ENCODE results near the gene MAP7.
"Not testable (repeated sequence)": the region's sequence is repeated elsewhere in the genome, so short reads cannot be mapped to it uniquely, and the experiment has no call there.

The MAP7 gene

DNA sequence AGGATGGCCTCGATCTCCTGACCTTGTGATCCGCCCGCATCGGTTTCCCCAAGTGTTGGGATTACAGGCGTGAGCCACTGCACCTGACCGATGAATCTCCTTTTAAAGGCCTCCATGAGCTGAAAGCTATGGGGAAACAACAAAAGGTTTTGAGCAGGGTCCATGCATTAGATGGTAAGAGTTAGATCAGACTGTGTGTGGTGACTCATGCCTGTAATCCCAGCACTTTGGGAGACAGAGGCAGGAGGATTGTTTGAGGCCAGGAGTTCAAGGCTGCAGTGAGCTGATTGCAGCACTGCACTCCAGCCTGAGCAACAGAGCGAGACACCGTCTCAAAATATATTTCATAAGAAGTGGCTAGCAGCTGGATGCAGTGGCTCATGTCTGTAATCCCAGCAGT lies 219.6 kb downstream of the MAP7 start:
- no peak for DNase-seq

DNA sequence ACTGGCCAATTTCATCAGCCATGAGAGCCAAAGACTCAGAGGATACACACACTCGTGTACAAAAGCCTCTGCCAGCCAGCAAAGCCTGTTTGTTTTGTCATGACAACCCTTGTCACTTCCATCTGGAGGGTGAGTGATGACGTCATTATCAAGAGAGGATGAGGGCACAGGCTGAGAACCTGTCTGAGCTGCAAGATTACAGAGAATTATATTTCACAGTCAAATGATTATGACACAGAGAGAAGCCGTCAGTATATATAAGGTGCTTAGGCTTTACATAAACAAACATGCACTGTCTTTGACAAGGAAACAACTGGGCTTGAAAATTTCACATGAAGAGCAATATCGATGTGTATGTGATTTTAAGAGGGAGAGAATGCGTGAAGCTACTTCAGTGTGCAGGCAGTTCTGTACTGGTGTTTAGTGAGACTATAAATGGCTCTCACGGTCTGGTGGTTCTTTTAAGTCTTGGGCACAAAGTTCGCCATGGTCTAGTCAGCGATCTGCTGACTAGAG lies 224.1 kb downstream of the MAP7 start:
- DNase-seq: no peak

DNA sequence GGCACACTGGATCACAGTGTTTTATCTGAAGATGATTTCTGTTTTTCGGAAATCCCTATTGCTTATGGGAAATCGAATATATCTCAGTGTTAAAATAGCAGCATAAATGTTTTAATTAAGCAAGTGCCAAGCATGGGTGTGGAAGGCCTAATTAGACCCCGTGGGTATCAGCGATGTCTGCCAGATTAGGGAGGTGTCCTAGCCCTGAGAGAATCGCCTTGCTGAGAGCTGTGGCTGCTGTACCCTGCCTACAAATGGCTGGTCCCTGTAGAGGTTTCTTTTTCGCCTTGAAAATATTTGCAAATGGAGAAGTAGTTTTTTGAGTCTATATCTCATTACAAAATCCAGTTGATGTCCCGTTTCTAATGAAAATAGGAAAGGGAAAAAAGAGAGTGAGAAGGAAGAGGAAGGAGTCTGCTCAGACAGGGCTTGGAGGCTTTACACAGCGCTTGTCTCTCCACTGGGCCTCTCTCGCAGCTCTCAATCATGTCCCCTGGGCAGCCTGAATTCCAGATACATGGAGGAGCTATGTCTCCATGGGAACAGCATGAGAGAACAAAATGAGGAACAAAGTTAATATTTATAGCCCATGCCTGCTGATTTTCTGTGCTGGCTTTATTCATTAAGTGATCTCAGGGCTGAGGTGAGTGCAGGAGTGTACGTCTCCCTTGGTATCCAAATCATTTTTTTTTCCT lies 225.4 kb downstream of the MAP7 start:
- no peak for DNase-seq

DNA sequence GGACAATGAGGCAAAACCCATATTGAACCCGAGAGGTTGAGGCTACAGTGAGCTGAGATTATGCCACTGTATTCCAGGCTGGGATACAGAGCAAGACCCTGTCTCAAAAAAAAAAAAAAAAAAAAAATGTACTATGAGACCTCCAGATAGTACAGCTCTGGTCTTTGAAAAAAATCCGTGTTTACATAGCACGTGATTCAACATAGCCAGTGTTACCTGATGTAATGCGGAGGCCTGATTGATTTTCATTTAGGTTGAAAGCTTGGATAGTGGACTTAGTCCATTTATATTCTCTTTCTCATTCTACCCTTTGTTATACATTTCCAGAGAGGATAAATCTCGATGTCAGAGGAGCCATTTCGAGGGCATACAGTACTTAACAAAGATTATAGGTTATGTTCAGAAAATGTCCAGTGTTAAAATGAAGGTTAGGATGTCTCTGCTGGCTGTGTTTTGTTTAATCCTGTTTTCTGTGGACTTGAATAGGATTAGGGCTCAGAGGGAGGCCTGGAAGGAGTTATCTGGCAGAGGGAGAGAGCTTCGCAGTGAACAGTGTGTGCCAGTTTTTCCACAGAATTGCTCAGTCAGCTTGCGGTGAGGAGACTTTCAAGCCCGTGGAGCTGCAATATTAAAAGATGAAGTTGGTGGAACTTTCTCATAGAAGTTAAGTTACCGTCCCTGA lies 226.7 kb downstream of the MAP7 start:
- no peak for DNase-seq

DNA sequence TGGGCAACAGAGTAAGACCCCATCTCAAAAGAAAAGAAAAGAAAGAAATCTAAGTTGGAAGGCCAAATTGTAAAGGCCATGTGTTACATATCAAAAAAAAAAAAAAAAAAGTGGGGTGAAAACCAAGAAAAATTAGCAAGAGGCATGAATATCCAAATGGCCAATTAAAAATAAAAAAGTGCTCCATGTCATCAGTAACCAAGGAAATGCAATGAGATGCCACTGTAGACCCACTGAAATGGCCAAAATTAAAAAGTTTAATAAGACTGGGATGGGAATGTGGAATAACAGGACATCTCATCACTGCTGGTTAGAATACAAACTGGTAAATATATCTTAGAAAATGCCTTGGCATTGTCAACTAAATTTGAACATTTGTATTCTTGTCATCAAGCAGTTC lies 230.5 kb downstream of the MAP7 start:
- no peak for DNase-seq

DNA sequence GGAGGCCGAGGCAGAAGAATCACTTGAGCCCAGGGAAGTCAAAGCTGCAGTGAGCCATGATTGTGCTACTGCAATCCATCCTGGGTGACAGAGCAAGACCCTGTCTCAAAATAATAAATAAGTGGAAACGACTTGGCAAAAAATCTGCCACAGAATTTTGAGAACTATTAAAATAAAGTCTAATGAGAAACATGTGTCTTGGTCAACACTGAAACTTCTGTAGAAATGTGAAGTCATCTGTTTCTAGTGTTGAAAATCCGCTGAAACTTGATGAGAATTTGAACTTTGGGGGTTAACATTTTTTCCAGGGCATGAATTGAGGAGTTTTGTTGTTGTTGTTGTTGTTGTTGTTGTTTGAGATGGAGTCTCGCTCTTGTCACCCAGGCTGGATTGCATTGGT lies 231.5 kb downstream of the MAP7 start:
- no peak for DNase-seq

DNA sequence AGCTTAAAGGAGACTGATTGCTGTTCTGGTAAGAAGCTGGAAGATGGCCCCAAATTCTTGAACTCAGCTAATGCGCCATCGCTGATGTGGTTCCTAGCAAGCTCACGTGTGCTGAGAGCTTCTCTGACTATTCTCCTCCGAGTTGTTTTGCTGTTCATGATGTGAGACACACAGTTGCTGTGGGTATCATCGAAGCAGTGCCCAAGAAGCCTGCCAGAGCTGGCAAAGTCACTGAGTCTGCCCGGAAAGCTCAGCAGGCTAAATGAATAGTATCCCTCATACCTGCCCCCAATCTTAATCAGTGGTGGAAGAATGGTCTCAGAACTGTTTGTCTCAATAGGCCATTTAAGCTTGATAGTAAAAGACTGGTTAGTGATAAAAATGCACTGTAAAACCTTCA lies 232.3 kb downstream of the MAP7 start:
- no peak for DNase-seq

DNA sequence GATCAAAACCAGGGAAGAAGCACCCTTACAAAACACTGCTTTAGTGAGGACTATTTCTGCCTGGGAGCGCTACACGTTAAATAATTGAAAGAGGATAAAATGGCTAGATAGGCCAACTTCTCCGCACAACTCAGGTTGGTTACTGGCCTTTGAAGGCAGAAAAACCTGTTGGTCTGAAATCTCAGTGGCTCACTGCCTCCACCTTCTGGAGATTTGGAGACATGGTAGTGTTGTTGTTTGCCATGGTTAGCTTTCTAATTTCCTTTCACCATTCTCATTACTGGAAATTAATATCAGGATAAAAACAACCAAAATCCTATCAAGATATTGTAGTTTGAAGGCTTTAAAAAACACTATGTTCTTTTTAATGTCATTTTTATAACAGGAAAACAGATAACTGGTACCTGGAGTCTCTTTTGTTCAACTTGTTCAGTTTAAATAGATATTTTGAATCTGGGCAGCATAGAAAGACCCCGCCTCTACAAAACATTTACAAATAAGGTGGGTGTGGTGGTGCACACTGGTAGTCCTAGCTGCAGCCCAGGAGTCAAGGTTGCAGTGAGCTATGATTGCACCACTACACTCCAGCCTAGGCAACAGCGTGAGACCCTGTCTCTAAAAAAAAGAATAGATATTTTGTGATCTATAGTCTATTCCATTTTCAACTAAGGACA lies 233.1 kb downstream of the MAP7 start:
- peak; percentile 57 for DNase-seq

DNA sequence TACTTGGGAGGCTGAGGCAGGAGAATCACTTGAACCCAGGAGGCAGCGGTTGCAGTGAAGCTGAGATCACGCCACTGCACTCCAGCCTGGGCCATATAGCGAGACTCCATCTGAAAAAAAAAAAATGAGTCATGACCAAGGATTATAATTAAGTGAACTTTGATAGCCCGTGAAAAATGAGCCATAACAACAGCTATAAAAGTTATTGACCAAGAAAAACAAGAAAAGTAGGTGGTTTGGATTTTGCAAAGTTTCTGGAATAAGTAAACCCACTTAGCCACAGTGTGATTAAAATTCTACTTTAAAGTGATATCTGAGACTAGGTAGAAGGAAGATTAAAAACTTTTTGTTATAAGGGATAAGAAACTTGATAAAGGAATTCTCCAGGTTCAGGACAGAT lies 234.6 kb downstream of the MAP7 start:
- no peak for DNase-seq

DNA sequence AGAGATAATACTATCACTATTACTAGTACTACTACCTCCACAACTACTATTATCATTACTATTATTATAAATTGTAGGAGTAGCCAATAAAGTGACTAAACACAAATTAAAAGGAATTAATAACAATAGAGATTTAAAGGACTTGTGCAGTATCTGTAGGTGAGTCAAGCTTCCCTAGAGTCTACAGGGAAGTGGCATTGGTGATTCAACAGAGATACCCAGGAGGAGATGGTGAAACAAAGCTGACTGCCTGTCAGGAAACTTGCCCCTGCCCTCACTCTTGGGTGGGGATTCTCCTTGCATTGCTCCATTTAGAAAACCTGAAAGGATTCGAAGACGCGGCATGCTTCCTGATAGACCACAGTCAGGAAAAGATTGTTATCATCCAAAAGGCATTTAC lies 237.2 kb downstream of the MAP7 start:
- DNase-seq: no peak

DNA sequence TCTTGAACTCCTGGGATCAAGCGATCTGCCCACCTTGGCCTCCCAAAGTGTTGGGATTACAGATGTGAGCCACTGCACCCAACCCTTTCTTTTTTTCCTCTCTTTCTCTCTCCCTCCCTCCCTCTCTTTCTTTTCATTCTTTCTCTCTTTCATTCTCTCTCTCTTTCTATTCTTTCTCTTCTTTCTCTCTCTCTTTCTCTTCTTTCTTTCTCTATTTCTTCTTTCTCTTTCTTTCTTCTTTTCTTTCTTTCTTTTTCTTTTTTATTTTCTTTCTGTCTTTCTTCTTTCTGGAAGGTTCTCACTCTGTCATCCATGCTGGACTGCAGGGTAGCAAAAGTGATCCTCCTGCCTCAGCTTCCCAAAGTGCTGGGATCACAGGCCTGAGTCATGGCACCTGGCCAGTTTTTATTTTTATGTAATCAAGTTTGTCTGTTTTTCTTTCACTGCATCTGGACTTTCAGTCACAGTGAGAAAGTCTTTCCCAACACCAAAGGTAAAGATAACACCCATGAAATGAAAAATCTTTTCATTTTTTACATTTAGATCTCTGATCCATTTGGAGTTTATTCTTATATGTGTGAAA lies 240.4 kb downstream of the MAP7 start:
- no peak for DNase-seq

DNA sequence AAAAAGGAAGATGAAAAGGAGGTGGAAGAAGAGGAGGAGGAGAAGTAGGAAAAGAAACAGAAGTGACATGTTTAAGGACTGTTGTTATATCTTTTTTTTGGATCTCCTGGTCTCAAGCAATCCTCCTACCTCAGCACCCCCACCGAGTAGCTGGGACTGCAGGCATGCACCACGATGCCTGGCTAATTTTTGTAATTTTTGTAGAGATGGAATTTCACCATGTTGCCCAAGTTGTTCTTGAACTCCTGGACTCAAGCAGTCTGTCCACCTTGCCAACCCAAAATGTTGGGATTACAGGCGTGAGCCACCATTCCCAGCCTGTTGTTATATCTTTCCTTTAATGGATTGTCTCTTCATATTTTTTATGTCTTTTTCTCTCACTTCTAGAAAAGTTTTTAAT lies 241.1 kb downstream of the MAP7 start:
- no peak for DNase-seq

DNA sequence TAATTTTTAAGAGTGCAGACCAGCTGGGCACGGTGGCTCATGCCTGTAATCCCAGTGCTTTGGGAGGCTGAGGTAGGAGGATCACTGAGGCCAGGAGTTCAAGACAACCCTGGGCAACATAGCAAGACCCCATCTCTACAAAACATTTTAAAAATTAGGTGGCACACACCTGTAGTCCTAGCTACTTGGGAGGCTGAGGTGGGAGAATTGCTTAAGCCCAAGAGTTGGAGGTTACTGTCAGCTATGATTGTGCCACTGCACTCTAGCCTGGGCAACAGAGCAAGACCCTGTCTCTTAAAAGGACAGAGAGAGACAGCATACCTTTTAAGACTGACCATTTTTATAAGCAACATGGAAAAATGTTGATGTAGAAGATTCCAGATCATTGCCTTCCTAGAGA lies 241.8 kb downstream of the MAP7 start:
- not testable (repeated sequence) for DNase-seq

DNA sequence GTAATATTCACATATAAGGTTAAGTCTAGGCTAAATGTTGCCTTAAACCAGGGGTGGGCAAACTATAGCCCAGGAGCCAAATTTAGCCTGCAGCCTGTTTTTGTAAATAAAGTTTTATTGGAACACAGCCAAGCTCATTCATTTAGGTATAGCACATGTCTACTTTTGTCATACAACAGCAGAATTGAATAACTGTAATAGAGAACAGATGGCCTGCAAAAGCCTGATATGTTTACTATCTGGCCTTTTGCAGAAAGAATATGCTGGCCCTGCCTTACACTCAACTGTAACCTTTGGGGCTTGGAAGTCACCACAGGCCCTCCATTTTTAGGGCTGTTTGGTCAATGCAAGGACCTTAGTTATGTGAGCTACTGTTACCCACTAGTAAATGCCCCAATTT lies 242.9 kb downstream of the MAP7 start:
- no peak for DNase-seq

DNA sequence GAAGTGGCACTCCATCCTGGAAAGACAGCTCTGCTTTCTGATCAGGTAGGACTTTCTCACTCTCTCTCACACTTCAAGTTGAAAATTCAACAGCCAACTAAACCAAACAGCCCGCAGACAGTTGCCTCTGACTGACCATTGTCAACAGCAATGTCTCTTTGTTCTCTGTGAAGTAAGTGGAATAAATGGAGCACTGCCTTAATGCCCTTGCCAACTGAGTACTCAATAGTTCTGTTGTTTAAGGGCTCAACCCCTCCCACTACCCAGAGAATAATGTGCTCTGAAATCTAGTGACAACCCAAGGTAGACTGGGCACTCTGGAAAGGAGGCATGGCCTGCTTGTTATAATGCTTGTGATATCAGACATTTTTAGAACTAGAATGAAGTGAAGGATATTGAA lies 243.8 kb downstream of the MAP7 start:
- no peak for DNase-seq

DNA sequence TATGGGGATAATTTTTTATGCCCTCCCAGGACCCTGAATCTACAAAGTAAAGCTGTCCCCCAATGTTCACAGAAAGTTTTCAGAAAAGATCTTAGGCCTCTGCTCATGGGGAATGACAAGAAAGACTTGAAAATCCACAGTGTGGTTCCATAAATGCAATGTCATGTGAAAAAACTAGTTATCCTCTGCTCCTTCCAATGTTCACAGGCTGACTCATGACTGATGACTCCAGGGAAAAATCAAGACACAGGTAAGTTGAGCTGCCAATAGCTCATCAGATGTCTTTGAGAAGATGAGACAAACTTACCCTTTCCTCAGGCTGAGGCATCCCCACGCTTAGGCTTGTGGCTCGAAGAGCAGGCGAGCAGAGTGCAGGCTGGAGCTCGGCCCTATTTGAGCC lies 245.8 kb downstream of the MAP7 start:
- no peak for DNase-seq

DNA sequence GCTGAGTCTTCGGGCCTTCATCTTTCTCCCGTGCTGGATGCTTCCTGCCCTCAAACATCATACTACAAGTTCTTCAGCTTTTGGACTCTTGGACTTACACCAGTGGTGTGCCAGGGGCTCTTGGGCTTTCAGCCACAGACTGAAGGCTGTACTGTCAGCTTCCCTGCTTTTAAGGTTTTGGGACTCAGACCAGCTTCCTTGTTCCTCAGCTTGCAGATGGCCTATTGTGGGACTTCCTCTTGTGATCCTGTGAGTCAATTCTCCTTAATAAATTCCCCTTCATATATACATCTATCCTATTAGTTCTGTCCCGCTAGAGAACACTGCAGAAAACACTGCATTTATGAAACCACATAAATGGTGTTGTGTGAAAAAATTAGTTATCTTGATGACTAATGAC lies 246.7 kb downstream of the MAP7 start:
- DNase-seq: no peak

DNA sequence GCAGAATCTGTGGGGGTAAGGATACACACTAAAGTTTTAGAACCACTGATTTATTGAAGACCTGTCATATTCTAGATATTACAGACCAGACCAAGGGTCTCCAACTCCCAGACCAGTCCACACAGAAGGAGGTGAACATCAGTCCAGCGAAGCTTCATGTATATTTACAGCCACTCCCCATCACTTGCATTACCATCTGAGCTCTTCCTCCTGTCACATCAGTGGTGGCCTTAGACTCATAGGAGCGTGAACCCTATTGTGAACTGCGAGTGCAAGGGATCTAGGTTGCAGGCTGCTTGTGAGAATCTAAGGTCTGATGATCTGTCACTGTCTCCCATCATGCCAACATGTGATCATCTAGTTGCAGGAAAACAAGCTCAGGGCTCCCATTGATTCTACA lies 255.6 kb downstream of the MAP7 start:
- DNase-seq: no peak

Measured in effector CD4-positive, alpha-beta T cell (primary cell).